H1 (cell line): Measurements from ENCODE around the gene ATXN7L3. TPM values are rescaled to one million over a fixed set of nuclear protein-coding genes. Genes with fewer than 3 reads are reported as not detected.

ENCODE experiments used
- CHD7 ChIP-seq: fragments of 300-600 bp; sonication (generic); IDR thresholded peaks from 2 replicates; pipeline ENCODE4 v1.7.1; 2012; ENCODE audit warnings: low read length, moderate library complexity, mild to moderate bottlenecking, inconsistent platforms; ENCODE audit not compliant: insufficient replicate concordance
- polyA plus RNA-seq, 7 experiments: library from polyadenylated mRNA; depleted of rRNA in 3 of 7; stranded (reverse) in 5 of 7; unstranded in 2 of 7; fragments of >200 nt in 5 of 7; fragments of 200-250 nt in 2 of 7; gene quantifications; 1 replicate in 5 of 7; 2 replicates in 1 of 7; 4 replicates in 1 of 7; pipeline versions ENCODE4 v1.2.1 to v1.2.3, GENCODE V29; 2011 to 2013; ENCODE audit warnings: missing spikeins in 2 of 7, mixed read lengths in 2 of 7
- total RNA-seq: library from RNA; stranded (reverse); fragmentation: NEBNext Ultra II Directional; extraction: Animal tissue kit (Norgen Biotek cat#: 25700); gene quantifications from 2 replicates; pipeline ENCODE4 v1.2.1, GENCODE V29; 2021

The ATXN7L3 gene
- total and polyA plus RNA-seq, 2 of the 8 experiments (the other 6 are each of a cell fraction or from before 2014, with no cell fraction given) = 53.7 to 103 TPM

- no peak for TF ChIP-seq CHD7
These were observed 7.6 kb upstream of the ATXN7L3 start (continued) for GRCh38 chr17:44207319-44207718.
